Esophagus mucosa (tissue), 1 donor: Measurements from ENCODE around the gene AMMECR1L. TPM values are rescaled to one million over a fixed set of nuclear protein-coding genes. Genes with fewer than 3 reads are reported as not detected.
A peak's percentile ranks its signal among the peaks of the same experiment; 100 is the strongest.
"Not testable (repeated sequence)": the region's sequence is repeated elsewhere in the genome, so short reads cannot be mapped to it uniquely, and the experiment has no call there.

ENCODE experiments used
- ATAC-seq: fragments of 200-7000 bp; cut with Tn5 transposase; one replicate; pipeline ENCODE4 v1.9.1; 2020
- total RNA-seq: library from RNA; stranded (reverse); gene quantifications from one replicate; pipeline ENCODE4 v1.2.4, GENCODE V29; 2023
- donor health status: DM: yes; HTN: yes; CAD: no.

Gene AMMECR1L
- total RNA-seq, 1 donor from 2014 or later = 8.5 TPM

DNA sequence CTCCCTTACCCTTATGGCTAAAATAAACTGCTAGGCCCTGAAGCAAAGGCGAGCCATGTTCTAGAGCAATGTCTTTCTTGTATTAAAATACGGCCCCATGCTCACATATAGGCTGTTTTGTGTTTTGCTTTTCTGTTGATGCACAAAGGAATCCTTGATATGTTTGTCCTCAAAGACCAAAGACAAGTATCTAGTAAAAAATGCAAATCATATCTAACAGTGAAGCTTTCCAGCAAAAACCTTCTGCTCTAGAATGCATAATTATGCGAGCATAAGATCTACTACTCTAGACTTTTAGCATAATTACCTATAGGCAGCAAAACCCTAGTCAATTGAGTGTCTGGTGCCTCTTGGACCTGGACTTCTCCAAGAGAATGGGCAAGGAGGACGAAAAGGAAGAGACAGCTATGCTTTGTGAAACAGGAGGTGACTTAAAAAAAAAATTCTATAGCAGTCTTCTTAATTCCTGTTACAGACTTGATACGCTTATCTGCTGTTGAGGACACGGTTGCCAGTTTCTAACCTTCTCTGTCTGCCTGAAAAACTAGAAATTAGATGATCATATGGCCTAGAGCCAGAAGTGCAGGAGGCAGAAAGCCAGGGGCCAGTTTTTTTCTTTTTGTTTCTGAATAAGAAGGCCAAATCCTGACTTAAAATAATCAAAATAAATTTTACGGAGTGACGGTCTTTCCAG lies 1.5 kb upstream of the AMMECR1L start:
- ATAC-seq = no peak

- ATAC-seq = not testable (repeated sequence)
Measured at GRCh38 chr2:127886593-127886935, 808 bp upstream of the AMMECR1L start.

DNA sequence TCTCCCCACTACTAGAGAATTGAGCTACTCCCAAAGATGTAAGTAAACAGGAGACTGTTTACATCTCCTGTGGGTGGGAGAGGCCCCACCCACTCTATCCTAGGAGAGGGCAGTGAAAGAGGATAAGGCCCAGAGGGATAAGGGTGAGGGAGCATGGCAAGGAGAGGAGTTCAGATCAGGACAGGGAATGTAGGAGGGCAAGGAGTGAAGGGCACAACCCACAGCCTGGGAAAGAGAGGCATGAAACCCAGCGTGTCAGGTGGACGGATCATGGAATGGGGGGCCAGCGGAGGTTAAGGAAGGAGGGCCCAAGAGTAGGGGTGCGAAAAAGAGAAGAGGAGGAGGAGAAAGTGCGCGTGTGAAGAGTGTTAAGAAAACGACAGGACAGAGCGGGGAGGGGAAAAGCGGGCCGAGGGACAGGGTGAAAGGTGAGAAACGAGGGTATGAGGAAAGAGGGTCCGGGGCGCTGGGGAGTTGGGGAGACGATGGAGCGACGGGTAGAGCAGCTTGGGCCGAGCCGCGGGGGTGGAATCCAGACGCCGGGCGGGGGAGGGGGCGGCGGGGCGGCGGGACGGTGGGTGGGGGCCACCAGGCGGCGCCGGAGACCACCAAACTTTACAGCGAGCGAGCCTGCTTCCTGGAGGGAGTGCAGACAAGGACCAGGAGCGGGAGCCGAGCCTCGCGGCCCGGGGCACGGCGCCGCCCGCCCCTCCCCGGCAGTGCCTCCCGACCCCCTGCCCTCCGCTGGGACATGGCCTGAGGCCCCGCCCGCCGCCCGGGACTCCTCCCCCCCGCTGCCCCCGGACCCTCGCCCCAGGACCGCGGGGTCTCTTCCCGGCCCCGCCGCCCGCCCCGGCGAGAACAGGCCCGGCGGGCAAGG lies 655 bp downstream of the AMMECR1L start:
- peak; percentile 20 for ATAC-seq

DNA sequence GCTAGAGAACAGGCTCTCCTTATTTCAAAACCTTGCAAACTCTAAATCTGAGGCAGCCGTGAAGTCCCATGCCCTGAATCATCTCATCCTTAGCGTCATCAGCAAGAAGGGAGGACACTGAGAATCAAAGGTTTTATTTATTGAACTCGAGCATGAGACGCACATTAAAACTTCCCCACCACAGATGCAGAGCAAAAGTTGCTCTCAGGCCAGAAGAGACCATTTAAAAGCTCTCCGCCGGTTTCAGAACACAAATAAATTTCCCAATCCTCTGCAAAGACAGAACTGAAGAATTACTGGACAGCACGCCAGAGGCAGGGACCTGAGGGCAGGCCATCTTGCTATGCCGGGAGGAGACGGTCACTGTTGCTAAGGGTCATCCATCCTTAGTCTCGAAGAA lies 1.3 kb downstream of the AMMECR1L start:
- ATAC-seq = no peak

- no peak for ATAC-seq
Measured at GRCh38 chr2:127879899-127880298, 5.9 kb downstream of the AMMECR1L start.

GRCh38 chr2:127877626-127878025 lies 8.1 kb downstream of the AMMECR1L start:
- no peak for ATAC-seq

DNA sequence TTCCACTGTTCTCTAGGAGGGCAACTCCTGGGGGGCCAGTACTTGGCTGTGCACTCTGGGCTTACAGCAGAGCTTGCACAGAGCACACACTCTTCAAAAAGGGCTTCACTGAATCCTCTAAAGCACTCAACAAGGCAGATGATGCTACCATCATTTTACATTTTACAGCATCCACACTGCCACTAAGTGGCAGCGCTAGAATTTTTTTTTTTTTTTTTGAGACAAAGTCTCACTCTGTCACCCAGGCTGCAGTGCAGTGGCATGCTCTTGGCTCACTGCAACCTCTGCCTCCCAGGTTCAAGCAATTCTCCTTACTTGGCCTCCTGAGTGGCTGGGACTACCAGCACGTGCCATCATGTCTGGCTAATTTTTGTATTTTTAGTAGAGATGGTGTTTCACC lies 8.6 kb downstream of the AMMECR1L start:
- ATAC-seq = no peak

DNA sequence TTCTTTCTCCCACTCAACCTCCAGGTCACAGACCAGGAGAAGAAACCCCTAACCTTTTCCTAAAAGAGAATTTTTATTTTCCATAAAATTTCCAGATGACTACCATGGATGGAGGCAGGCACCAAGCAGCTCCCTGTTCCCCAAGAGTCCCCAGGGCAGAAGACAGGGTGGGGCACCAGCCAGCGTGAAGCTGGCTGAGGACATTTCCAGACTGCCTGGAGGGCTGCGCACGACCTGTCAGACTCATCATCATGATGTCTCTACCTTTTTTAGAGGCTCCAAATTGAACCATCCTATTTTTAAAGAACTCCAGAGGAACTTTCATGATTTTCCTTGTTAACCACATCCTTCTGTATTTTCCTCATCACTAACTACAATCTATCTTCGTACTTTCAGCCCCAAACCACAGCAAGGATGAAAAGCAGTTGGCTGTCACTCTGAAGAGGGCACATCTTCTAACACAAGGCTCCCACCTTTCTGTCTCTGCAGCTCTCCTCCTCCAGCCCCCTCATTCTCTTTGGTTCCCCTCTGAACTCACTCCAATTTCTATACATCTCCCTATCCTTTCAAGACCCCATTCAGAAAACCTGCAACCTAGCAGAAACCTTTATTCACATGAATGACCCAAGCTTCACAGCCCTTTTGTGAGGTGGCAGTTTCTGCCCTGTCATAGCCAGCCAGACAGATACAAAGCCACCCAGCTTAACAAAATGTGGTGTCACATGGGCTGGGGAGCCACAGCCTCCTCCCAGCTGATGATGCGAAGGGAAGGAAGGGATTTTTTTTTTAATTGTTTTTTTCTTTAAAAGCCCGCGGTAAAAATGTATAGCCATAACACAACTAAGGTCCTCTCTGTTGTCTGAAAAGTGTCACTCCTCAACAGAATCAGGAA lies 11.1 kb downstream of the AMMECR1L start:
- no peak for ATAC-seq

GRCh38 chr2:127873707-127874303 lies 12.0 kb downstream of the AMMECR1L start:
- ATAC-seq = no peak

DNA sequence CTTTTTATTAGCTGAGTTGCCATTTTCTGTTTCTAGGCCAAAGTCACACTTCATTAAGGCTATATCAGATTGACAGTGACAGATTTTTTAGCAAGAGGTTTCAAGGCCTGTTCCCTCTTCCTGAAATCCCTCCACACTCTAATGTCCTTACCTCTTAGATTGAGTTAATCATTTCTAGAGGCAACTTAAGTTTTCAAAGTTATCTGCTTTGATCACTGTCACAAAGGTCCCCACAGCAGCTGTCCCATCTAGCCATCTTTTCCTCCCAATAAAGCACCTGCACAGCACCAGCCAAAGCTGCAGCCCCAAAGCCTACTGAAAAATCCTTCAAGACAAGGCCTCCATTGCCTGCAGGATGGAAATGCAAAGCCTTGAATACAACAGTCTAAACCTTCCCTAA lies 13.4 kb downstream of the AMMECR1L start:
- ATAC-seq = no peak

DNA sequence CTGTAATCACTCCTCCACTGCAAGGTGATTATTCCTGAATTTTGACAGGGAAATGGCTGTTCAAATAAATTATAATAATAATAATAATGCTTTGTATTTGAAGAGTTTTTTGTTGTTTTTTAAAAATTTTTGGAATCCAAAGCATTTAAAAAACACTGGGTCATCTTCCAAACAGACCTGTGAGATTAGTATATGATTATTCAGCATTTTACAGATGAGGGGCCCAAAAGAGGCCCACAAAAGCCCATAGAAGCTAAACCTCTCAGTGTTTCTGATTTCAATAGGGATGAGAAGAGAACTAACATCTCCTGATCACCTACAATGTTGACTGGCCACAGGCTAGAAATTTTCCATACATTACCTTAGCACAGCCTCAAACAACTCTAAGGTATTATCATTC lies 19.8 kb downstream of the AMMECR1L start:
- no peak for ATAC-seq

DNA sequence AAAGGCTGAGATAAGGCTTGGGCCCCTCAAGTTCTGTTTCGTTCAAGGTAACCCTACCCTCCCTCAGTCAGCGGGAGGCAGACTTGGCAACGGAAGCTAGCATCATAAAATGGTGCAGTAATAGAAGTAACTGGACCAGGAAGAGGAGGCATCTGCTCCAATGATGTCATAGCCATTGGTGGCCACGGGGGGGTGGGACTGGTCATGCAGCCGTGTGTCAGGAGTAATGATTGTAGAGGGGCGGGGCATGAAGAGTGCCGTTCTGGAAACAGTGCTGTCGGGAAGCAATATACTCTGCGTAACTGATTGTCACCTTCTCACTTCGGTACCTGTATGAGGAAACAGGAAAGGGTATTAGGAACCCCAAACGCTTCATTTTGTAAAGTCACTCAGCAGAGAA lies 20.9 kb downstream of the AMMECR1L start:
- ATAC-seq = peak; percentile 13

GRCh38 chr2:127862228-127862627 lies 23.5 kb downstream of the AMMECR1L start:
- no peak for ATAC-seq

DNA sequence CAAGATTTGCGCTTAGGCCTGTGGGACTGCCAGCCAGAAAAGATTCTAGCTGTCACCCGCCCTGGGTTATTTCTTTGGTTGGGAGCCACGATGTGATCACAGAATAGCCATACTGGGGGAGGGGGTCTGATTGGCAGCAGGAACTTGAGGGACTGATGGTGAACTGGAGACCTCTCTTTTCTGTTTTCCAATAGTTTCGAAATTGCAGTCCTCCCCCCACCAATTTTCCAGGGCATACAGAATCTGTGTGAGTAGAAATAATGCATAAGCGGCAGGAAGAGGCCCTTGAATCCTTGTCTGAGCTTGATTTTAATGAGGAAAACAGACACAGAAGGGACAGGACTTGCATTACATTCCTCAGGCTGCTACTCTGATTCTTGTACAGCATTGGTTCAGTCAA lies 25.6 kb downstream of the AMMECR1L start:
- no peak for ATAC-seq

DNA sequence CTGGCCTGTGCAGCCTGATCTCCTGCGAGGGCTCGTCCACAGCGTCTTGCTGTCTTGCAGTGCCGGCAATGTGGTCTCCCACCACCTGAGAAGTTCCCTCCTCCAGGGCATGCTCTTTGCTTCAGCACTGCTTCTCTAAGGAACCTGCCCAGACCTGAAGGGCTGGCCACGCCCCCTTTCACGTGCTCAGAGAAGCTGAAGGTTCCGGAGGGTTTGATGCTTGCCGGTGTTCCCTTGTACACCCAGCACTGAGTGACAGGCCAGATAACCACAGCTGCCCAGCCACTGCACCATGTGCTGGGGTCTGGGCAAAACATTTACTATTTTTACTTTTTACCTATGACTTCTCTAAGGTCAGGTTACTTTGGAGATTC lies 26.1 kb downstream of the AMMECR1L start:
- peak; percentile 58 for ATAC-seq

GRCh38 chr2:127857265-127857808 lies 28.4 kb downstream of the AMMECR1L start:
- ATAC-seq = peak; percentile 6

DNA sequence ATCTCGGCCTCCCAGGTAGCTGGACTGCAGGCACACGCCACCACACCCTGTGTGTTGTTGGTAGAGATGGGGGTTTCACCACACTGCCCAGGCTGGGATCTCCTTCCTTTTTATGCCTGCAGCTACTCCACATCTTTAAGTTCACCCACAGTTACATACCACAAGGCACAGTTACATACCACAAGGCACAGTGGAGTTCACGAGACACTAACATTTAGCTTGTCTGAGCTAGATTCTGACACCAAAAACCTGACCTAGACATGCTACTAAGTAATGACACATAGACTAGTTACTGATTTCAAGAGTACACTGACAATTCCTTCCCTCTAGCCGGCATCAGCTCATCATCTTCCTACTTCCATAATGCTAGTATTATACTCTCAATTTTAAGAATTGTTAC lies 32.1 kb downstream of the AMMECR1L start:
- ATAC-seq = no peak

- no peak for ATAC-seq
Measured at GRCh38 chr2:127852388-127852787, 33.4 kb downstream of the AMMECR1L start.

DNA sequence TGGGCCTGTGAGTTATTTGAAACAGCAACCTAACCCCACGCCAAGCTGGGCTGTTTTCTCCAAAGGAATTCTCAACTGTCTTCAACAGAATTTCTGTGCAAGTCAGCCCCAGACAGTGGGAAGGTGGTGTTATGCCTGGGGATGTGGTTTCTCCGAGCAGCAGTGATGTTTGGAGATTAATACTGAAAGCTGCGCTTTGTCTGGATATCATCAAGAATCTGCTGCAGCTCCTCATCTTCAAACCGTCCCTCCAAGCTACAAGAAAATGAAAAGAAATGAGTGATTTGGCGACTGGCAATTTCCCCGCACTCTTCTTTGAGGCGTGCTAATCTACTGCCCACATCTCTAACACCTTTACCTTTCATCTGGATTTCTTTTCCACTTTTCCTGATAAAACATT lies 37.8 kb downstream of the AMMECR1L start:
- ATAC-seq = no peak

DNA sequence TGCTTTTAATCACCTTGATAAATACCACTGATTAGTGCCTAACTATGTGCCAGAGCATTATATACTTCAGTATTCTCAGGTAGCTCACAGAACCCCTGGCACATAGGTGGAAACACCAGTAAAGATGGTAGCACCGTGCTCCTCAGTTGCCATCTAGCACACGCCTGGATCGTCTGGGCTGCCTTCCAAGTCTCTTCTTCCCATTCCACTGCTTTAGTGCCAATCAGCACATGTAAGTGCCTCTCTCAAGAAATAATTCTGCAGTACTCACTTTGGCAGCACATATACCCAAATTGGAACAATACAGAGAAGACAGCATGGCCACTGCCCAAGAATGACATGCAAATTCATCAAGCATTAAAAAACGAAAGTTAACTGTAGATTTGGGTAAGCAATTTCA lies 40.8 kb downstream of the AMMECR1L start:
- no peak for ATAC-seq

- ATAC-seq = no peak
Measured at GRCh38 chr2:127843677-127844076, 42.1 kb downstream of the AMMECR1L start.

DNA sequence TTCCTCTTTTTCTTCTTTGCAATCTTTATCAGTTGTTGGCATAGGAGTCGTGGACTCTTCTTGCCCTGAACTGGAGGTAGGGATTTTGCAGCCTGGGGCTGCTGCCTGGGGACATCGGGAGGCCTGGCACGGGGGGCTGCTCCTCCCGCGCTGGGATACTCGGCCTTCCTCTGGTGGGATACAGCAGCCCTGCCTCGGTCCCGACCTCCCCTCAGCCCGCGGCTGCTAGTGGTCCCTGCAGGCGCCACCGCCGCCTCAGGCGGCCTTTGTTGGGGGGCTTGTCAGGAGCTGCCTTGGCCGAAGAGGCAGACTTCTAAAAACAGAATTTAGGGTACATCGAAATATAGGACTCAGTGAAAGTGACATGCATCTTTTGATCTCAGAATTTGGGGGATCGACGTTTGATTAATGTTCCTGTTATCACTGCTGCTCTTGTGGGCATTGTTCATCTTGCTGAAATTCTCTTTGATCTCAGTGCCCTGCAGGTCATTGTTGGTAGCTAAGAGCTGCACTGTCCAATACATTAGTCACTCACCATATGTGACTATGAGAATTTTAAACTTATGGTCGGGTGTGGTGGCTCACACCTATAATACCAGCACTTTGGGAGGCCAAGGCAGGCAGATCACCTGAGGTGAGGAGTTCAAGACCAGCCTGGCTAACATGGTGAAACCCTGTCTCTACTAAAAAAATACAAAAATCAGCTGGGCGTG lies 44.1 kb downstream of the AMMECR1L start:
- no peak for ATAC-seq
